HFFc6 (cell line): ENCODE measurements around the gene HIRA. TPM values are rescaled to one million over a fixed set of nuclear protein-coding genes. Genes with fewer than 3 reads are reported as not detected.

Source experiments
- DNase-seq: peaks from one replicate; pipeline ENCODE4 v3.0.0-alpha.2; 2018
- H3K27ac Mint-ChIP-seq: 2 replicates; pipeline ENCODE4 v1.8.0; 2020; ENCODE audit warnings: mild to moderate bottlenecking, mixed read lengths
- H3K27me3 Mint-ChIP-seq: 2 replicates; pipeline ENCODE4 v1.8.0; 2021; ENCODE audit warnings: mild to moderate bottlenecking, moderate library complexity, mixed read lengths; ENCODE audit not compliant: insufficient read depth
- H3K36me3 Mint-ChIP-seq: 2 replicates; pipeline ENCODE4 v1.8.0; 2021; ENCODE audit warnings: low read depth, mixed read lengths
- H3K4me1 Mint-ChIP-seq: 2 replicates; pipeline ENCODE4 v1.8.0; 2020; ENCODE audit warnings: low read depth, mixed read lengths
- H3K4me3 Mint-ChIP-seq: 2 replicates; pipeline ENCODE4 v1.8.0; 2020; ENCODE audit warnings: mild to moderate bottlenecking, moderate library complexity, mixed read lengths
- H3K9me3 Mint-ChIP-seq: 2 replicates; pipeline ENCODE4 v1.8.0; 2020; ENCODE audit warnings: mild to moderate bottlenecking, mixed read lengths
- CTCF ChIP-seq: fragments of 200-600 bp; sonication (generic); IDR thresholded peaks from 2 replicates; pipeline ENCODE4 v1.5.0; 2021; ENCODE audit warnings: antibody characterized with exemption, mild to moderate bottlenecking
- total RNA-seq, 6 experiments: library from RNA; stranded (reverse); fragmentation: NEBNext Ultra II Directional; extraction: Animal tissue kit (Norgen Biotek cat#: 25700); gene quantifications; 2 replicates in 1 of 6; 3 replicates in 5 of 6; pipeline ENCODE4 v1.2.3, GENCODE V29; 2021

Gene HIRA
- total RNA-seq, 6 experiments from 2014 or later, result 26.6 to 30.8 (median 27.4) TPM

GRCh38 chr22:19304547-19304946, 127.0 kb downstream of the HIRA start:
- TF ChIP-seq CTCF, result no peak
- Mint-ChIP-seq H3K27me3 (peaks cover 9% of the 10 kb centered on the region), H3K4me3 (no peak overlapping the region), H3K27ac (no peak overlapping the region), H3K4me1 (no peaks in the 10 kb centered on the region), H3K36me3 (no peaks in the 10 kb centered on the region), H3K9me3 (no peaks in the 10 kb centered on the region)
- no peak for DNase-seq

- Mint-ChIP-seq H3K4me3 (no peak overlapping the region), H3K9me3 (no peaks in the 10 kb centered on the region), H3K27ac (no peak overlapping the region), H3K27me3 (peaks cover 9% of the 10 kb centered on the region), H3K4me1 (no peaks in the 10 kb centered on the region), H3K36me3 (no peaks in the 10 kb centered on the region)
- TF ChIP-seq CTCF, result no peak
- DNase-seq, result no peak
Measured at GRCh38 chr22:19303785-19304184, 127.7 kb downstream of the HIRA start.

GRCh38 chr22:19295733-19296132, 135.8 kb downstream of the HIRA start:
- Mint-ChIP-seq H3K36me3 (no peaks in the 10 kb centered on the region), H3K4me3 (no peak overlapping the region), H3K27me3 (peaks cover 8% of the 10 kb centered on the region), H3K4me1 (peaks cover 12% of the 10 kb centered on the region), H3K27ac (no peak overlapping the region), H3K9me3 (no peaks in the 10 kb centered on the region)
- no peak for DNase-seq
- TF ChIP-seq CTCF, result no peak

GRCh38 chr22:19292458-19293230, 138.9 kb downstream of the HIRA start:
- Mint-ChIP-seq H3K36me3 (no peaks in the 10 kb centered on the region), H3K27ac (no peak overlapping the region), H3K27me3 (peaks cover 8% of the 10 kb centered on the region), H3K4me3 (peak overlapping the region; percentile 90), H3K4me1 (peaks cover 43% of the 10 kb centered on the region), H3K9me3 (no peaks in the 10 kb centered on the region)
- no peak for TF ChIP-seq CTCF
- no peak for DNase-seq

GRCh38 chr22:19291580-19292457, 139.7 kb downstream of the HIRA start, which contains the start of gene CLTCL1:
CLTCL1 (minus strand) TSS chr22:19291719; CDS start chr22:19291641, 78 bp downstream.
- H3K4me3 Mint-ChIP-seq, result peak within 1 kb of the TSS; percentile 90
- TF ChIP-seq CTCF, result no peak
- H3K27ac Mint-ChIP-seq, result peak within 1 kb of the TSS; percentile 70
- H3K36me3 Mint-ChIP-seq, result no peaks in the 10 kb centered on the region
- DNase-seq, result peak; percentile 37
- H3K27me3 Mint-ChIP-seq, result peaks cover 10% of the 10 kb centered on the region
- no peaks in the 10 kb centered on the region for H3K9me3 Mint-ChIP-seq
- H3K4me1 Mint-ChIP-seq, result peaks cover 51% of the 10 kb centered on the region
